Measurements from ENCODE around the gene C16orf54. TPM values are rescaled to one million over a fixed set of nuclear protein-coding genes. Genes with fewer than 3 reads are reported as not detected.
"Not testable (repeated sequence)": the region's sequence is repeated elsewhere in the genome, so short reads cannot be mapped to it uniquely, and the experiment has no call there.

Gene C16orf54
- total and polyA plus RNA-seq, 4 experiments from 2014 or later, result 11.8 to 143 (median 97.9) TPM

- H3K36me3 Mint-ChIP-seq, result peaks cover 26 to 30% of the 10 kb centered on the region in 2 donors
- intact Hi-C loops (cut with micrococcal nuclease), result no loop called here
- Histone ChIP-seq H3K27me3 (ENCODE audit: insufficient read depth, low read length) (no peaks in the 10 kb centered on the region), H3K4me3 (ENCODE audit: low read length in 2 of 2) (no peak overlapping the region), H3K27ac (ENCODE audit: low read depth, low read length) (no peak overlapping the region), H3K9me3 (ENCODE audit: control insufficient read depth in 1 of 2, low read length in 2 of 2) (no peaks in the 10 kb centered on the region), H3K36me3 (ENCODE audit: insufficient read depth, low read length) (peaks cover 3% of the 10 kb centered on the region), H3K4me1 (ENCODE audit: insufficient read depth, low read length) (peaks cover 71% of the 10 kb centered on the region)
- no peak for DNase-seq
- peak overlapping the region; percentile 74 to 100 (median 77) for H3K27ac Mint-ChIP-seq
- peaks cover 55 to 84% (median 69%) of the 10 kb centered on the region in 4 donors for H3K4me1 Mint-ChIP-seq
- ChIA-PET POLR2A (ENCODE audit: partially characterized antibody) (interaction anchor here (1.9 to 8.2 kb wide), 4 partner anchors 9 to 54 kb away, joined by 8 to 91 read pairs (median 74); partner anchors contain the start of genes C16orf54 and KIF22), CTCF (ENCODE audit: partially characterized antibody) (interaction anchor here (1.2 to 1.3 kb wide), 3 partner anchors 8 to 47 kb away, joined by 3 to 4 read pairs (median 3); no protein-coding TSS in a partner anchor)
- H3K9me3 Mint-ChIP-seq, result peaks cover 0 to 6% (median 3%) of the 10 kb centered on the region in 8 donors
- H3K27me3 Mint-ChIP-seq, result no peaks in the 10 kb centered on the region
- H3K4me3 Mint-ChIP-seq, result peak overlapping the region in 4 of 8 donors; percentile 18 to 62 (median 40)
Measured at GRCh38 chr16:29736764-29737163, 9.0 kb downstream of the C16orf54 start.

GRCh38 chr16:29736112-29736511 is 9.7 kb downstream of the C16orf54 start:
- H3K27ac Mint-ChIP-seq, result peak overlapping the region in 5 of 7 donors; percentile 47 to 90 (median 88)
- no peak overlapping the region for H3K27ac ChIP-seq (ENCODE audit: low read depth, low read length)
- H3K4me1 Mint-ChIP-seq, result peaks cover 51 to 80% (median 64%) of the 10 kb centered on the region in 4 donors
- H3K36me3 Mint-ChIP-seq, result peaks cover 19 to 24% of the 10 kb centered on the region in 2 donors
- ChIA-PET CTCF (ENCODE audit: partially characterized antibody) (interaction anchor here (1.2 to 1.3 kb wide), 3 partner anchors 8 to 48 kb away, joined by 3 to 4 read pairs (median 3); no protein-coding TSS in a partner anchor), POLR2A (ENCODE audit: partially characterized antibody) (interaction anchor here (0.8 to 8.2 kb wide), 8 partner anchors 10 to 80 kb away, joined by 3 to 91 read pairs (median 8); partner anchors contain the start of genes C16orf54, KIF22 and PAGR1)
- H3K9me3 ChIP-seq (ENCODE audit: control insufficient read depth in 1 of 2, low read length in 2 of 2), result no peaks in the 10 kb centered on the region
- H3K4me1 ChIP-seq (ENCODE audit: insufficient read depth, low read length), result peaks cover 66% of the 10 kb centered on the region
- intact Hi-C loops (cut with micrococcal nuclease), result no loop called here
- peaks cover 0 to 6% (median 3%) of the 10 kb centered on the region in 8 donors for H3K9me3 Mint-ChIP-seq
- H3K36me3 ChIP-seq (ENCODE audit: insufficient read depth, low read length), result no peaks in the 10 kb centered on the region
- H3K4me3 Mint-ChIP-seq, result peak overlapping the region in 1 of 8 donors; percentile 6
- no peaks in the 10 kb centered on the region for H3K27me3 Mint-ChIP-seq
- no peaks in the 10 kb centered on the region for H3K27me3 ChIP-seq (ENCODE audit: insufficient read depth, low read length)
- H3K4me3 ChIP-seq (ENCODE audit: low read length in 2 of 2), result no peak overlapping the region
- DNase-seq, result no peak

- no peaks in the 10 kb centered on the region for H3K27me3 ChIP-seq (ENCODE audit: insufficient read depth, low read length)
- Mint-ChIP-seq H3K36me3 (peaks cover 10 to 13% of the 10 kb centered on the region in 2 donors), H3K4me3 (peak overlapping the region in 2 of 8 donors; percentile 6 to 71), H3K27ac (peak overlapping the region in 4 of 7 donors; percentile 58 to 86 (median 77)), H3K9me3 (peaks cover 0 to 6% (median 2%) of the 10 kb centered on the region in 8 donors), H3K27me3 (no peaks in the 10 kb centered on the region), H3K4me1 (peaks cover 40 to 70% (median 56%) of the 10 kb centered on the region in 4 donors)
- H3K4me1 ChIP-seq (ENCODE audit: insufficient read depth, low read length), result peaks cover 53% of the 10 kb centered on the region
- no peak overlapping the region for H3K27ac ChIP-seq (ENCODE audit: low read depth, low read length)
- intact Hi-C loops (cut with micrococcal nuclease), result no loop called here
- no peaks in the 10 kb centered on the region for H3K36me3 ChIP-seq (ENCODE audit: insufficient read depth, low read length)
- H3K4me3 ChIP-seq (ENCODE audit: low read length in 2 of 2), result no peak overlapping the region
- POLR2A ChIA-PET (ENCODE audit: partially characterized antibody), result interaction anchor here (0.7 to 8.2 kb wide), 8 partner anchors 11 to 73 kb away, joined by 3 to 91 read pairs (median 6); partner anchors contain the start of genes C16orf54 and KIF22
- no peaks in the 10 kb centered on the region for H3K9me3 ChIP-seq (ENCODE audit: control insufficient read depth in 1 of 2, low read length in 2 of 2)
- CTCF ChIA-PET (ENCODE audit: partially characterized antibody), result interaction anchor here (0.6 to 9.0 kb wide), 4 partner anchors 11 to 917 kb away, joined by 3 to 53 read pairs (median 3); no protein-coding TSS in a partner anchor
- DNase-seq, result no peak
Measured at GRCh38 chr16:29734786-29735185, 11.0 kb downstream of the C16orf54 start.

GRCh38 chr16:29731768-29732601 is 13.8 kb downstream of the C16orf54 start:
- peak overlapping the region in 6 of 7 donors; percentile 57 to 94 (median 80) for H3K27ac Mint-ChIP-seq
- H3K27ac ChIP-seq (ENCODE audit: low read depth, low read length); H3K27me3 Mint-ChIP-seq; H3K4me3 ChIP-seq (ENCODE audit: low read length in 2 of 2); H3K27me3 ChIP-seq (ENCODE audit: insufficient read depth, low read length); H3K9me3 Mint-ChIP-seq; H3K36me3 ChIP-seq (ENCODE audit: insufficient read depth, low read length); H3K9me3 ChIP-seq (ENCODE audit: control insufficient read depth in 1 of 2, low read length in 2 of 2); H3K36me3 Mint-ChIP-seq; intact Hi-C loops (cut with micrococcal nuclease): not testable (repeated sequence)
- peak overlapping the region in 3 of 8 donors; percentile 11 to 63 (median 50) for H3K4me3 Mint-ChIP-seq
- ChIA-PET CTCF (ENCODE audit: partially characterized antibody) (interaction anchor here (1.0 to 9.0 kb wide), 10 partner anchors 9 to 117 kb away, joined by 3 to 53 read pairs (median 3); partner anchors contain the start of gene KIF22), POLR2A (ENCODE audit: partially characterized antibody) (interaction anchor here (0.8 to 8.2 kb wide), 12 partner anchors 9 to 75 kb away, joined by 3 to 91 read pairs (median 4); partner anchors contain the start of genes C16orf54 and KIF22)
- peaks cover 29% of the 10 kb centered on the region for H3K4me1 ChIP-seq (ENCODE audit: insufficient read depth, low read length)
- peaks cover 26 to 53% (median 38%) of the 10 kb centered on the region in 4 donors for H3K4me1 Mint-ChIP-seq
- peak in 1 of 5 donors; percentile 20 for DNase-seq

- Histone ChIP-seq H3K27me3 (ENCODE audit: insufficient read depth, low read length) (no peaks in the 10 kb centered on the region), H3K27ac (ENCODE audit: low read depth, low read length) (no peak overlapping the region), H3K4me1 (ENCODE audit: insufficient read depth, low read length) (peaks cover 16% of the 10 kb centered on the region), H3K36me3 (ENCODE audit: insufficient read depth, low read length) (no peaks in the 10 kb centered on the region), H3K4me3 (ENCODE audit: low read length in 2 of 2) (no peak overlapping the region), H3K9me3 (ENCODE audit: control insufficient read depth in 1 of 2, low read length in 2 of 2) (no peaks in the 10 kb centered on the region)
- ChIA-PET POLR2A (ENCODE audit: partially characterized antibody) (interaction anchor here (0.8 to 8.2 kb wide), 5 partner anchors 15 to 77 kb away, joined by 3 to 91 read pairs (median 5); partner anchors contain the start of gene C16orf54), CTCF (ENCODE audit: partially characterized antibody) (interaction anchor here (0.6 to 9.0 kb wide), 15 partner anchors 8 to 118 kb away, joined by 3 to 53 read pairs (median 6); partner anchors contain the start of gene KIF22)
- peaks cover 19 to 40% (median 26%) of the 10 kb centered on the region in 4 donors for H3K4me1 Mint-ChIP-seq
- no peak for DNase-seq
- peaks cover 3 to 4% of the 10 kb centered on the region in 2 donors for H3K36me3 Mint-ChIP-seq
- peak overlapping the region in 3 of 8 donors; percentile 7 to 43 (median 24) for H3K4me3 Mint-ChIP-seq
- intact Hi-C loops (cut with micrococcal nuclease), result no loop called here
- peaks cover 0 to 6% (median 2%) of the 10 kb centered on the region in 8 donors for H3K9me3 Mint-ChIP-seq
- no peaks in the 10 kb centered on the region for H3K27me3 Mint-ChIP-seq
- peak overlapping the region in 2 of 7 donors; percentile 41 to 75 for H3K27ac Mint-ChIP-seq
Measured at GRCh38 chr16:29730649-29731048, 15.1 kb downstream of the C16orf54 start.

GRCh38 chr16:29729116-29729521 is 16.7 kb downstream of the C16orf54 start:
- Histone ChIP-seq H3K4me1 (ENCODE audit: insufficient read depth, low read length) (peaks cover 14% of the 10 kb centered on the region), H3K27me3 (ENCODE audit: insufficient read depth, low read length) (no peaks in the 10 kb centered on the region), H3K9me3 (ENCODE audit: control insufficient read depth in 1 of 2, low read length in 2 of 2) (no peaks in the 10 kb centered on the region), H3K4me3 (ENCODE audit: low read length in 2 of 2) (no peak overlapping the region), H3K36me3 (ENCODE audit: insufficient read depth, low read length) (no peaks in the 10 kb centered on the region), H3K27ac (ENCODE audit: low read depth, low read length) (no peak overlapping the region)
- DNase-seq, result no peak
- peaks cover 0 to 6% (median 2%) of the 10 kb centered on the region in 8 donors for H3K9me3 Mint-ChIP-seq
- CTCF ChIA-PET (ENCODE audit: partially characterized antibody), result interaction anchor here (0.8 to 9.0 kb wide), 21 partner anchors 10 to 119 kb away, joined by 3 to 53 read pairs (median 6); partner anchors contain the start of genes C16orf54, KIF22, MVP and PAGR1
- no peaks in the 10 kb centered on the region for H3K27me3 Mint-ChIP-seq
- intact Hi-C loops (cut with micrococcal nuclease), result no loop called here
- peak overlapping the region in 1 of 8 donors; percentile 20 for H3K4me3 Mint-ChIP-seq
- peaks cover 17 to 32% (median 21%) of the 10 kb centered on the region in 4 donors for H3K4me1 Mint-ChIP-seq
- POLR2A ChIA-PET (ENCODE audit: partially characterized antibody), result interaction anchor here (1.2 to 8.2 kb wide), 8 partner anchors 9 to 79 kb away, joined by 3 to 91 read pairs (median 6); partner anchors contain the start of genes C16orf54, KIF22 and MAZ
- H3K27ac Mint-ChIP-seq, result peak overlapping the region in 3 of 7 donors; percentile 24 to 66 (median 36)
- peaks cover 1 to 4% of the 10 kb centered on the region in 2 donors for H3K36me3 Mint-ChIP-seq
